HCT116 (cell line): ENCODE measurements around the gene TMEM181. TPM values are rescaled to one million over a fixed set of nuclear protein-coding genes. Genes with fewer than 3 reads are reported as not detected.

ENCODE experiments used
- ATAC-seq: fragments of 200-7000 bp; cut with Tn5 transposase; 2 replicates; pipeline ENCODE4 v1.9.1; 2020; ENCODE audit warnings: mild to moderate bottlenecking, moderate library complexity
- BruUV-seq: library from RNA; stranded (reverse); fragments of 400-500 nt; replicated peaks from 2 replicates; lab custom pipeline; 2021; lab: Mats Ljungman, UMichigan
- CTCF ChIA-PET: fragments of 300-600 bp; sonication (Branson Sonifier 250); formaldehyde crosslinking; loops from one replicate; lab custom pipeline; 2021; ENCODE audit warnings: antibody characterized with exemption; lab: Charles Lee
- POLR2A ChIA-PET: fragments of 300-600, 350-600 bp; sonication (Branson Sonifier 250); formaldehyde crosslinking; loops from one replicate; lab custom pipeline; 2021; ENCODE audit warnings: antibody characterized with exemption; lab: Charles Lee
- RAD21 ChIA-PET, 2 experiments: fragments of 300-600 bp; sonication (Branson Sonifier 250); formaldehyde crosslinking; loops; one replicate each; lab custom pipeline; 2023; ENCODE audit warnings: low total read pairs in 2 of 2; ENCODE audit not compliant: uncharacterized antibody in 2 of 2, unreplicated experiment in 2 of 2, low non-redundant PET in 1 of 2; lab: Charles Lee
- DNase-seq: peaks from one replicate; pipeline ENCODE4 v3.0.0-alpha.2; 2010; ENCODE audit warnings: low read depth, low spot score
- H2AFZ ChIP-seq: fragments of 200-600 bp; shearing (Covaris generic), sonication (generic); 2 replicates; pipeline ENCODE4 v1.6.1; 2017; ENCODE audit warnings: low read depth, mixed run types, mixed read lengths, antibody characterized with exemption, low read length; ENCODE audit not compliant: poor library complexity, severe bottlenecking
- H3K27ac ChIP-seq: 2 replicates; pipeline ENCODE4 v1.5.1; 2012; ENCODE audit warnings: low read depth, low read length
- H3K27me3 ChIP-seq: fragments of 200-600 bp; sonication (generic); 2 replicates; pipeline ENCODE4 v1.6.1; 2016; ENCODE audit warnings: mixed run types, low read length, mixed read lengths; ENCODE audit not compliant: insufficient read depth
- H3K36me3 ChIP-seq, 2 experiments: fragments of 200-500 bp in 1 of 2; fragments of 200-600 bp in 1 of 2; sonication (Bioruptor generic) in 1 of 2; sonication (generic) in 1 of 2; 2 replicates each; pipeline versions ENCODE4 v1.5.1 to v1.6.1; 2014 to 2016; ENCODE audit warnings: low read length in 2 of 2, inconsistent platforms in 1 of 2, mixed read lengths in 1 of 2, mixed run types in 1 of 2; ENCODE audit not compliant: insufficient read depth in 2 of 2, control insufficient read depth in 1 of 2
- H3K4me1 ChIP-seq, 2 experiments: fragments of 200-600 bp in 1 of 2; sonication (generic) in 1 of 2; 2 replicates each; pipeline versions ENCODE4 v1.5.1 to v1.6.1; 2012 to 2017; ENCODE audit warnings: low read length in 2 of 2, inconsistent platforms in 1 of 2, mild to moderate bottlenecking in 1 of 2, mixed read lengths in 1 of 2, mixed run types in 1 of 2, moderate library complexity in 1 of 2; ENCODE audit not compliant: insufficient read depth in 2 of 2, control insufficient read depth in 1 of 2
- H3K4me2 ChIP-seq: fragments of 200-600 bp; sonication (generic); 2 replicates; pipeline ENCODE4 v1.6.1; 2017; ENCODE audit warnings: mixed run types, low read length, mixed read lengths
- H3K4me3 ChIP-seq, 2 experiments: fragments of 200-600 bp in 1 of 2; sonication (generic) in 1 of 2; replicated peaks in 1 of 2; 2 replicates each; pipeline ENCODE4 v1.5.1; 2011 to 2016; ENCODE audit warnings: low read length in 2 of 2, control low read depth in 1 of 2, low read depth in 1 of 2, mild to moderate bottlenecking in 1 of 2, mixed read lengths in 1 of 2, mixed run types in 1 of 2
- H3K79me2 ChIP-seq: fragments of 200-600 bp; sonication (generic); 2 replicates; pipeline ENCODE4 v1.6.1; 2017; ENCODE audit warnings: mild to moderate bottlenecking, mixed run types, low read length, moderate library complexity, mixed read lengths; ENCODE audit not compliant: insufficient read depth
- H3K9ac ChIP-seq: fragments of 200-600 bp; sonication (generic); 2 replicates; pipeline ENCODE4 v1.6.1; 2016; ENCODE audit warnings: low read length, mixed read lengths
- H3K9me2 ChIP-seq: fragments of 200-600 bp; sonication (generic), shearing (Covaris generic); 2 replicates; pipeline ENCODE4 v1.6.1; 2017; ENCODE audit warnings: mixed run types, mild to moderate bottlenecking, moderate library complexity; ENCODE audit not compliant: insufficient read depth
- H3K9me3 ChIP-seq, 2 experiments: fragments of 200-500 bp in 1 of 2; fragments of 200-600 bp in 1 of 2; sonication (Bioruptor generic) in 1 of 2; sonication (generic) in 1 of 2; 2 replicates each; pipeline ENCODE4 v1.6.1; 2014 to 2017; ENCODE audit warnings: low read length in 2 of 2, mixed read lengths in 2 of 2, inconsistent platforms in 1 of 2, low read depth in 1 of 2, mild to moderate bottlenecking in 1 of 2, mixed run types in 1 of 2, moderate library complexity in 1 of 2; ENCODE audit not compliant: control insufficient read depth in 1 of 2, insufficient read depth in 1 of 2
- H4K20me1 ChIP-seq: fragments of 200-600 bp; sonication (generic), shearing (Covaris generic); 2 replicates; pipeline ENCODE4 v1.6.1; 2017; ENCODE audit warnings: mixed run types, mild to moderate bottlenecking, moderate library complexity; ENCODE audit not compliant: insufficient read depth
- CBX3 ChIP-seq: IDR thresholded peaks from 2 replicates; pipeline ENCODE4 v1.6.1; 2012; ENCODE audit warnings: low read depth
- CEBPB ChIP-seq: IDR thresholded peaks from 2 replicates; pipeline ENCODE4 v1.6.1; 2012; ENCODE audit warnings: low read depth
- EGR1 ChIP-seq: IDR thresholded peaks from 2 replicates; pipeline ENCODE4 v1.6.1; 2012; ENCODE audit warnings: low read depth
- ELF1 ChIP-seq: IDR thresholded peaks from 2 replicates; pipeline ENCODE4 v1.6.1; 2012; ENCODE audit warnings: low read depth, borderline replicate concordance
- EZH2 ChIP-seq: fragments of 200-600 bp; sonication (generic); IDR thresholded peaks from 2 replicates; pipeline ENCODE4 v1.6.1; 2017; ENCODE audit warnings: antibody characterized with exemption, mixed run types
- EZH2phosphoT487 ChIP-seq: fragments of 200-600 bp; IDR thresholded peaks from 2 replicates; pipeline ENCODE4 v1.6.1; 2018; ENCODE audit warnings: antibody characterized with exemption, borderline replicate concordance
- FOSL1 ChIP-seq: IDR thresholded peaks from 2 replicates; pipeline ENCODE4 v1.6.1; 2012; ENCODE audit warnings: low read depth
- JUND ChIP-seq: IDR thresholded peaks from 2 replicates; pipeline ENCODE4 v1.6.1; 2012
- MAX ChIP-seq: IDR thresholded peaks from 2 replicates; pipeline ENCODE4 v1.6.1; 2012
- POLR2A ChIP-seq: IDR thresholded peaks from 2 replicates; pipeline ENCODE4 v1.7.0; 2011; ENCODE audit warnings: borderline replicate concordance; ENCODE audit not compliant: insufficient read depth, insufficient read length; ENCODE audit errors: extremely low read depth
- POLR2AphosphoS5 ChIP-seq: IDR thresholded peaks from 2 replicates; pipeline ENCODE4 v1.6.1; 2011; ENCODE audit warnings: mild to moderate bottlenecking, low read depth, low read length, moderate library complexity
- RAD21 ChIP-seq: IDR thresholded peaks from 2 replicates; pipeline ENCODE4 v1.6.1; 2012; ENCODE audit warnings: low read depth, mild to moderate bottlenecking
- REST ChIP-seq: IDR thresholded peaks from 2 replicates; pipeline ENCODE4 v1.6.1; 2012; ENCODE audit warnings: low read depth
- SIN3A ChIP-seq: IDR thresholded peaks from 2 replicates; pipeline ENCODE4 v1.6.1; 2012; ENCODE audit warnings: low read depth
- SP1 ChIP-seq: IDR thresholded peaks from 2 replicates; pipeline ENCODE4 v1.6.1; 2012; ENCODE audit warnings: low read depth
- SRF ChIP-seq: IDR thresholded peaks from 2 replicates; pipeline ENCODE4 v1.6.1; 2012; ENCODE audit warnings: low read depth
- ZFX ChIP-seq: fragments of 450-650 bp; IDR thresholded peaks from 2 replicates; pipeline ENCODE4 v1.6.1; 2017
- ZNF274 ChIP-seq: fragments of 200-500 bp; sonication (Bioruptor generic); IDR thresholded peaks from 2 replicates; pipeline ENCODE4 v1.6.1; 2014; ENCODE audit warnings: mild to moderate bottlenecking, low read depth, low read length, inconsistent platforms
- intact Hi-C: fragments of 100-400 bp; cut with micrococcal nuclease; formaldehyde crosslinking; loops from 2 replicates; pipeline ENCODE4 v1.10.0; 2022
- total RNA-seq: library from RNA; stranded (reverse); gene quantifications from one replicate; pipeline ENCODE4 v1.2.1, GENCODE V29; 2021; ENCODE audit not compliant: unreplicated experiment
- TF ChIP-seq, protein P1 (sequence below): IDR thresholded peaks from 2 replicates; pipeline ENCODE4 v1.6.1; 2012
- TF ChIP-seq, protein P2 (sequence below): IDR thresholded peaks from 2 replicates; pipeline ENCODE4 v1.6.1; 2011; ENCODE audit warnings: mild to moderate bottlenecking, low read length, moderate library complexity; ENCODE audit not compliant: insufficient replicate concordance; ENCODE audit errors: extremely low read depth

Gene TMEM181
- total RNA-seq, 1 experiment from 2014 or later = 34.4 TPM

- H3K27ac ChIP-seq = peak overlapping the region; percentile 79
- BruUV-seq = TSS peak; percentile 96
- intact Hi-C loops = no loop called here
- peak overlapping the region; percentile 75 to 82 for H3K4me3 ChIP-seq
- DNase-seq = no peak
- POLR2A ChIA-PET = no interaction called here
- CTCF ChIA-PET = no interaction called here
- H3K27me3 ChIP-seq = no peaks in the 10 kb centered on the region
- TF ChIP-seq EZH2 (no peak), CEBPB (no peak), RAD21 (no peak), REST (no peak), ZNF274 (no peak), POLR2A (no peak), CBX3 (no peak), FOSL1 (no peak), EZH2phosphoT487 (no peak), SIN3A (no peak), SP1 (no peak), SRF (no peak), POLR2AphosphoS5 (no peak), ELF1 (no peak), ZFX (no peak), EGR1 (no peak), MAX (no peak), JUND (no peak)
- TF ChIP-seq, protein P1, sequence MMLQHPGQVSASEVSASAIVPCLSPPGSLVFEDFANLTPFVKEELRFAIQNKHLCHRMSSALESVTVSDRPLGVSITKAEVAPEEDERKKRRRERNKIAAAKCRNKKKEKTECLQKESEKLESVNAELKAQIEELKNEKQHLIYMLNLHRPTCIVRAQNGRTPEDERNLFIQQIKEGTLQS = no peak
- TF ChIP-seq, protein P2, sequence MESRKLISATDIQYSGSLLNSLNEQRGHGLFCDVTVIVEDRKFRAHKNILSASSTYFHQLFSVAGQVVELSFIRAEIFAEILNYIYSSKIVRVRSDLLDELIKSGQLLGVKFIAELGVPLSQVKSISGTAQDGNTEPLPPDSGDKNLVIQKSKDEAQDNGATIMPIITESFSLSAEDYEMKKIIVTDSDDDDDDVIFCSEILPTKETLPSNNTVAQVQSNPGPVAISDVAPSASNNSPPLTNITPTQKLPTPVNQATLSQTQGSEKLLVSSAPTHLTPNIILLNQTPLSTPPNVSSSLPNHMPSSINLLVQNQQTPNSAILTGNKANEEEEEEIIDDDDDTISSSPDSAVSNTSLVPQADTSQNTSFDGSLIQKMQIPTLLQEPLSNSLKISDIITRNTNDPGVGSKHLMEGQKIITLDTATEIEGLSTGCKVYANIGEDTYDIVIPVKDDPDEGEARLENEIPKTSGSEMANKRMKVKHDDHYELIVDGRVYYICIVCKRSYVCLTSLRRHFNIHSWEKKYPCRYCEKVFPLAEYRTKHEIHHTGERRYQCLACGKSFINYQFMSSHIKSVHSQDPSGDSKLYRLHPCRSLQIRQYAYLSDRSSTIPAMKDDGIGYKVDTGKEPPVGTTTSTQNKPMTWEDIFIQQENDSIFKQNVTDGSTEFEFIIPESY = no peak
- no peaks in the 10 kb centered on the region for H3K9me2 ChIP-seq
- H2AFZ ChIP-seq = no peak overlapping the region
- 0 out of 2 replicates have a peak, but pooled peaks cover 4% of the 10 kb centered on the region for H4K20me1 ChIP-seq
- no peaks in the 10 kb centered on the region for H3K9me3 ChIP-seq
- H3K79me2 ChIP-seq = peaks cover 41% of the 10 kb centered on the region
- no peaks in the 10 kb centered on the region for H3K36me3 ChIP-seq
- RAD21 ChIA-PET = no interaction called here
- H3K9ac ChIP-seq = peak overlapping the region; percentile 93
- ATAC-seq = no peak
- H3K4me1 ChIP-seq = peaks cover 6 to 23% of the 10 kb centered on the region in 2 experiments; a peak in 3 of 4 replicates
- H3K4me2 ChIP-seq = peak overlapping the region; percentile 95
Observed at GRCh38 chr6:158559338-158559894, 475 bp upstream of the TMEM181 start.
